GM21367 (cell line): ENCODE results near the gene IGF2BP1.
"Not testable (repeated sequence)": the region's sequence is repeated elsewhere in the genome, so short reads cannot be mapped to it uniquely, and the experiment has no call there.

Source experiments
- ATAC-seq: cut with Tn5 transposase; IDR thresholded peaks from one replicate; pipeline ENCODE4 v1.9.1; 2021; ENCODE audit not compliant: unreplicated experiment

Gene IGF2BP1

GRCh38 chr17:48995974-48996721 lies 1.0 kb upstream of the IGF2BP1 start:
- ATAC-seq = no peak

GRCh38 chr17:48996722-48997102 lies 473 bp upstream of the IGF2BP1 start:
- ATAC-seq = no peak

- ATAC-seq = no peak
Measured at GRCh38 chr17:48997827-48998586, 822 bp downstream of the IGF2BP1 start.

- no peak for ATAC-seq
Measured at GRCh38 chr17:48998587-48999440, 1.6 kb downstream of the IGF2BP1 start.

- no peak for ATAC-seq
Measured at GRCh38 chr17:49000943-49001342, 3.8 kb downstream of the IGF2BP1 start.

GRCh38 chr17:49001671-49002070 lies 4.5 kb downstream of the IGF2BP1 start:
- ATAC-seq = no peak

- ATAC-seq = no peak
Measured at GRCh38 chr17:49002331-49002730, 5.1 kb downstream of the IGF2BP1 start.

- ATAC-seq = no peak
Measured at GRCh38 chr17:49002766-49003165, 5.6 kb downstream of the IGF2BP1 start.

GRCh38 chr17:49003557-49004511 lies 6.6 kb downstream of the IGF2BP1 start:
- no peak for ATAC-seq

GRCh38 chr17:49005140-49005539 lies 8.0 kb downstream of the IGF2BP1 start:
- ATAC-seq = no peak

GRCh38 chr17:49008908-49009307 lies 11.7 kb downstream of the IGF2BP1 start:
- ATAC-seq = not testable (repeated sequence)

- no peak for ATAC-seq
Measured at GRCh38 chr17:49012769-49013255, 15.6 kb downstream of the IGF2BP1 start.

GRCh38 chr17:49013311-49014213 lies 16.4 kb downstream of the IGF2BP1 start:
- no peak for ATAC-seq

GRCh38 chr17:49015179-49015923 lies 18.2 kb downstream of the IGF2BP1 start:
- ATAC-seq = no peak

GRCh38 chr17:49015924-49016774 lies 19.0 kb downstream of the IGF2BP1 start:
- ATAC-seq = no peak

GRCh38 chr17:49016775-49017463 lies 19.7 kb downstream of the IGF2BP1 start:
- ATAC-seq = no peak

- no peak for ATAC-seq
Measured at GRCh38 chr17:49018116-49018612, 21.0 kb downstream of the IGF2BP1 start.
